HG03060 (cell line): Measurements from ENCODE around the gene CD3E.

Experiments used
- ATAC-seq: cut with Tn5 transposase; IDR thresholded peaks from one replicate; pipeline ENCODE4 v1.9.1; 2021; ENCODE audit warnings: low read depth, moderate number of reproducible peaks; ENCODE audit not compliant: unreplicated experiment

CD3E gene

GRCh38 chr11:118321386-118322082 lies 17.0 kb downstream of the CD3E start:
- ATAC-seq, result no peak

- no peak for ATAC-seq
Measured at GRCh38 chr11:118322721-118323120, 18.2 kb downstream of the CD3E start.

GRCh38 chr11:118325283-118325682 lies 20.8 kb downstream of the CD3E start:
- no peak for ATAC-seq

GRCh38 chr11:118328745-118329144 lies 24.2 kb downstream of the CD3E start:
- no peak for ATAC-seq

GRCh38 chr11:118334745-118335144 lies 30.2 kb downstream of the CD3E start:
- ATAC-seq, result no peak

GRCh38 chr11:118338637-118339061 lies 34.1 kb downstream of the CD3E start:
- no peak for ATAC-seq

GRCh38 chr11:118339281-118339961 lies 34.9 kb downstream of the CD3E start:
- no peak for ATAC-seq

- no peak for ATAC-seq
Measured at GRCh38 chr11:118340449-118340848, 35.9 kb downstream of the CD3E start.

- no peak for ATAC-seq
Measured at GRCh38 chr11:118341261-118341660, 36.7 kb downstream of the CD3E start.

- ATAC-seq, result no peak
Measured at GRCh38 chr11:118341815-118342489, 37.4 kb downstream of the CD3E start.

GRCh38 chr11:118342503-118343161 lies 38.1 kb downstream of the CD3E start, which contains the start of gene CD3D:
TSS of gene CD3D (minus strand) at chr11:118342705. CDS start at chr11:118342607, 98 bp downstream.
- ATAC-seq, result no peak

- ATAC-seq, result no peak
Measured at GRCh38 chr11:118343248-118343647, 38.7 kb downstream of the CD3E start.

GRCh38 chr11:118343981-118344515 lies 39.5 kb downstream of the CD3E start, which contains the start of gene CD3G:
TSS of gene CD3G (plus strand) at chr11:118344344. CDS start at chr11:118344424, 80 bp downstream.
- ATAC-seq, result no peak

- ATAC-seq, result no peak
Measured at GRCh38 chr11:118349475-118349874, 44.9 kb downstream of the CD3E start.

- no peak for ATAC-seq
Measured at GRCh38 chr11:118353084-118353710, 48.7 kb downstream of the CD3E start.

- ATAC-seq, result no peak
Measured at GRCh38 chr11:118358071-118358470, 53.5 kb downstream of the CD3E start.

GRCh38 chr11:118359295-118359958 lies 54.9 kb downstream of the CD3E start, which contains the start of gene UBE4A:
TSS of gene UBE4A (plus strand) at chr11:118359600. CDS start at chr11:118365081, 5,481 bp downstream.
- ATAC-seq, result peak; percentile 77

- no peak for ATAC-seq
Measured at GRCh38 chr11:118364956-118365615, 60.6 kb downstream of the CD3E start.
